Fibroblast of skin of right biceps (primary cell): ENCODE results near the gene ABCG5.

ENCODE experiments used
- DNase-seq: peaks from one replicate; pipeline ENCODE4 v3.0.0-alpha.2; 2013

The ABCG5 gene

DNA sequence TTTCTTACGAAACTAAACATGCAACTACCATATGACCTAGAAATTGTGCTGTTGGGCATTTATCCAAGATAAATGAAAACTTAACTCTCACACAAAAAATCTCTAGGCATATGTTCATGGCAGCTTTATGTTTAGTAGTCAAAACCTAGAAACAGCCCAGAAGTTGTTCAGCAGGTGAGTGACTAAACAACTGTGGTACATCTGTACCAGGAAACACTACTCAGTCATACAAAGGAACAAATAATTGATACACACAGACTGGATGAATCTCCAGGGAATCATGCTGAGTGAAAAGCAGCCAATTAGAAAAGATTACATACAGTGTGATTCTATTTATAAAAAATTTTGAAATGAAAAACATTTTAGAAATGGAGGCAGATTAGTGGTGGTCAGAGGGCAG, 35.5 kb downstream of the ABCG5 start:
- no peak for DNase-seq

GRCh38 chr2:43802135-43802534, 36.5 kb downstream of the ABCG5 start:
- no peak for DNase-seq

- DNase-seq: no peak
Observed at GRCh38 chr2:43800894-43801293, 37.7 kb downstream of the ABCG5 start.

DNA sequence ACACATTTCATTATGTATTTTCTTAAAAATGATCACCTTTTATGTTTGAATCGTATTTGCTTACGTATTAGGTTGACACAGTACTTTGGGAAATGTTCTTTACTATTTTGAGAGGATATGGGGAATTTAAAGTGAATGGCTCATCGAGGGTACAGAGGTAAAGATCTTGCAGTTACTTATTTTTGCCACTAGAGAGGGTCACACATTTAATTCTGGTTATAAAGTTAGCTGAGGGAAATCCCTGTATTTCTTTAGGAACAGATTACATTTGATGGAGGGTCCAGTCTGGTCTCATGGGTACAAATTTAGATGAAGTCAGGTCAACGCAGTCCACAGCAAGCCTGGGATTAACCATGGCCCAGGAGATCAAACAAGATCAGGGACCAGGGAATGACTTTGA, 40.3 kb downstream of the ABCG5 start:
- DNase-seq: no peak

GRCh38 chr2:43796206-43796605, 42.4 kb downstream of the ABCG5 start:
- no peak for DNase-seq

GRCh38 chr2:43794956-43795355, 43.7 kb downstream of the ABCG5 start:
- DNase-seq: no peak

GRCh38 chr2:43792653-43793052, 46.0 kb downstream of the ABCG5 start:
- no peak for DNase-seq

DNA sequence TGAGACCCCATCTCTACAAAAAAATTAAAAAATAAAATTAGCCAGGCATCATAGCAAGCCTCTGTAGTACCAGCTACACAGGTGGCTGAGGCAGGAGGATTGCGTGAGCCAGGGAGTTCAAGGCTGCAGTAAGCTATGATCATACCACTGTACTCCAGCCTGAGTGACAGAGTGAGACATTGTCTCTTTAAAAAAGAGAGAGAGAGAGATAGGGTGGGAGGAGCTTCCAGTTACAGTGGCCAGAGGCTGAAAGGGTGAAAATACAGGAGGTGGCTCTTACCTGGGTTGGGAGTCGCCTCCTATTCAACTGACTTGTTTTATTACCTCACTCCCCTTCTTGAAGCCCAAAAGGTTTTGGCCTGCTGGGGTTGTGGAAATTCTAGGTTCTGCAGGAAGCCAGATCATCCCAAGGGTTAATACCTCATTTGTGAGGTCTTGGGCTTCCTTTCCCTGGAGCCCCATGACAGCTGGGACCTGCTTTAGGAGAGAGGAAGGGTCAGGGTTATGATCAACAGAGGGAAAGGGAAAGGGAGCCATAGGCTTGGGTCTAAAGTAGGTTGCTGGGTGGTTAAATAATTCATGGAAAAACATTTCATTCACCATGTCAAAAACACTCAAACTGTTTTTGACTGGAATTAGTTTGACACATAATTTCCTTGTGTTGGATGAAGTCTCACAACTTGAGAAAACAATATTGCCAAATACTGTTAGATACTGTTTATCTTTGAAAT, 47.4 kb downstream of the ABCG5 start:
- no peak for DNase-seq

DNA sequence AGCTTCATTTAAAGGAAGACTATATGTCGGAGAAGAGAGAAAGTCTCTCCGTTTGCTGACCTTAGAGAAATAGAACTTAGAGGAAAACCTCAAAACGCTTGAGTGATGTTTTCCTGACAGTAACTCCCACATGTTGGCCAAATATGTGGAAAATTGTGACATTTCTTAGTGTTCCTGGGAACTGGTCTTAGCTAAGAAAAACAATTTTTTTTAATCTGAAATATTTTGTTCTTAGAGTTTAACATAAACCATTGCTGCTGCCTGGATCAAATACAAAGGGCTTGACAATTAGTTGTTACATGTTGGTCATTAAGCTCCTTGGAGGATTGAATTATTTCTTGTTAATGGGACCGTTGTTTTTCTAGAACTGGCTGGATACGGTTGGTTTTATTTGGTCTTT, 48.5 kb downstream of the ABCG5 start:
- DNase-seq: no peak

DNA sequence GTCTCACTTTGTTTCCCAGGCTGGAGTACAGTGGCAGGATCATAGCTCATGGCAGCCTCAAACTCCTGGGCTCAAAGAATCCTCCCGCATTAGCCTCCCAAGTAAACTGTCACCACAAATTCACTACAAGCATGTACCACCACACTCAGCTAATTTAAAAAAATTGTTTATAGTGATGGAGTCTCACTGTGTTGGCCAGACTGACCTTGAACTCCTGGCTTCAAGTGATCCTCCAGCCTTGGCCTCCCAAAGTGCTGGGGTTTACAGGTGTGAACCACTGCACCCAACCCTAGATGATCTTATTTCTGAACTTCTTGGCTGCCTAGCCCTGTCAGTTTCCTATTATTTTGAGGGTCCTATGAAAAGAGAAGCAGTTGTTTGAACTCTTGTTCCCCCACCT, 50.0 kb downstream of the ABCG5 start:
- no peak for DNase-seq

- no peak for DNase-seq
Observed at GRCh38 chr2:43787895-43788294, 50.7 kb downstream of the ABCG5 start.

DNA sequence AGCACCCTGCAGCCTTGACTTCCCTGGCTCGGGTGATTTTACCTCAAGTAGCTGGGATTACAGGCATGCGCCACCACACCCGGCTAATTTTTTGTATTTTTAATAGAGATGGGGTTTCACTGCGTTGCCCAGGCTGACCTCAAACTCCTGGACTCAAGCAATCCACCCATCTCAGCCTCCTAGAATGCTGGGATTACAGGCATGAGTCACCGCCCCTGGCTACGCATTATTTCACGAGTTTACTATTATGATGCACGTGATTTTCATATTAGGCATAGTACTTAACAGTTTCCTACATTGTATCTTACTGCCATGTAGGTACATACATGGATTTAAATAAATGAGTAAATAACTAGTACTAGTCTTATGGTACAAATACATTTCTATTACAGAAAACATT, 60.4 kb downstream of the ABCG5 start:
- no peak for DNase-seq

DNA sequence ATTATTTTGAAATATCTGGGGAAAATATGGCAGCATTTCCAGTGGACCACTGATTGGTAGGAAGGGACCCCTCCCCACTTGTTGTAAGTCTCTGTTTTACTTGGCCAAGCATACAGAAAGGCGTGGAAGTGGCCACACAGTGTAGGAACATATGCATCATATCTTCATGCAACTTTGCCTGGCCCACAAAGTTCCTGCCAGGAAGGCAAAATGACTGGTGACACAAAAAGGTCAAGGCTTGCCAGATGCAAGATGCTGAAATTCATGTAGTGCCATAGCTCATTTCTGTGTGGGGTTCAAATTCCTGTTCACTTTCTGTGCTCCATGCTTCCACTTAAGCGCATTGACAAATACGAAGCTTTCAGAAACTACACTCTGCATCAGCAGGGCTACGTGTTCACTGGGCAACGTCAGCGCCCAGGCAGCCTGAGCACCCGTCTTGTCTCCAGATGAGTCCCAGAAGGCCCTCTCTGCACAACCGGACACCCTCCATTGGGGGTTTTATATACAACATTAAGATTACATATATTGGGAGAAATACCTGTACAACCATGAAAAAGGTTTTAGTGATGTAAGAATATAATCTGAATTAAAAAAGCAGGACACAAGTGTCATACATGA, 61.2 kb downstream of the ABCG5 start:
- DNase-seq: no peak

GRCh38 chr2:43776324-43776723, 62.3 kb downstream of the ABCG5 start:
- DNase-seq: no peak

GRCh38 chr2:43774617-43775016, 64.0 kb downstream of the ABCG5 start:
- DNase-seq: no peak

- DNase-seq: peak; percentile 88
Observed at GRCh38 chr2:43773876-43774613, 64.6 kb downstream of the ABCG5 start, which contains the start of gene DYNC2LI1. Gene DYNC2LI1, plus strand, starts transcription at chr2:43774039. Its CDS starts 100 bp downstream, at chr2:43774139.

GRCh38 chr2:43766006-43766405, 72.6 kb downstream of the ABCG5 start:
- no peak for DNase-seq

DNA sequence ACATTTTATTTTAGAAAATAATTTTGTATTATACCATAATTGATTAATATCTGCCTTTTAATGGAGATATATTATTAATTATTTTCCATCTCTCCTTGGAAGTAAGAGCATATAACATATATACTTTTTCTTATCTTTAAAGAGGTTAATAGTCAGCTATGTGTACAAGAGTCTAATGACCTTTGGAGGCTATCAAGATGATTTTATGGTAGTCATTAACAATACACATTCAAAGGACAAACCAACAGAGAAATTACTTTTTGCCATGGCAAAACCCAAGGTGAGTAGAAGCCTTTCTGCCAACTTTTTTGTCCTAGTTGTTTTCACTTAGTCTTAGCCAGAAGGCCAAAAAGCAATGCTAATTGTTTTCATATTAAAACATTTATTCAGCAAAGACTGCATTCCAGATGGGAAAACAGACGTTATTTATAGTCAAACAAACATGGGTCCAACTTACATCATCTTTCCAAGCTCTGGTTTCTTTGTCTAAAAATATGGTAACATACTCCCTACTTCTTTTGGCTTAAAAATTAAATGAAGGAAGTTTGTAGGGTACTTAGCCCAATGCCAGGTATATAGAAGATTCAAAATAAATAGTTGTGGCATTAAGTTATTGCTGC, 74.4 kb downstream of the ABCG5 start:
- no peak for DNase-seq

DNA sequence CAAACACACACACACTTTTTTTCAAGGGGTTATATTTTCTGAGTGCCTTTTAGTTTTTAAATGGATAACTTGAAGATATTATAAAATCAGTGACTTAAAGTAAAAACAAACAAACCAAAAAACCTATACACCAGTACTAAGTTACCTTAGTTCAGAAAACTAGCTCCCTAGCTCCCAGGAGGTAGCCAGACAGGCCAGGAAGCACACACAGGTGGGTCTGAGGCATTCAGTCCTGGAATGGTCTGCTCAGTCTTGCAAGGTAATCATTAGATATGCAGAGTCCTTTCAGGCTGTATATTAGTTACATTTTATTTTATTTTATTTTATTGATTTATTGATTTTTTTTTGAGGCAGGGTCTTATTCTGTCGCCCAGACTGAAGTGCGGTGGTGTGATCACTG, 75.5 kb downstream of the ABCG5 start:
- DNase-seq: no peak
